ENCODE data around the gene ETV5. TPM values are rescaled to one million over a fixed set of nuclear protein-coding genes. Genes with fewer than 3 reads are reported as not detected.

ETV5 gene
- polyA plus RNA-seq, 1 donor from 2014 or later, result 0.30 TPM

- TF ChIP-seq SMC3 (conservative IDR thresholded peaks at IDR 0.05; ENCODE audit: poor library complexity) (no peak), TAF1 (IDR thresholded peaks at IDR 0.05; ENCODE audit: low read depth) (no peak), MXI1 (conservative IDR thresholded peaks at IDR 0.05; ENCODE audit: poor library complexity, severe bottlenecking) (no peak), RAD21 (conservative IDR thresholded peaks at IDR 0.05) (no peak), CTCF (IDR thresholded peaks at IDR 0.05; ENCODE audit: poor library complexity, severe bottlenecking) (no peak), EZH2 (IDR thresholded peaks at IDR 0.05; ENCODE audit: borderline replicate concordance, insufficient read depth, low read length, poor library complexity, severe bottlenecking) (no peak), EP300 (conservative IDR thresholded peaks at IDR 0.05; ENCODE audit: poor library complexity, severe bottlenecking) (no peak), POLR2AphosphoS5 (IDR thresholded peaks at IDR 0.05) (no peak)
- TF ChIP-seq, protein P1, sequence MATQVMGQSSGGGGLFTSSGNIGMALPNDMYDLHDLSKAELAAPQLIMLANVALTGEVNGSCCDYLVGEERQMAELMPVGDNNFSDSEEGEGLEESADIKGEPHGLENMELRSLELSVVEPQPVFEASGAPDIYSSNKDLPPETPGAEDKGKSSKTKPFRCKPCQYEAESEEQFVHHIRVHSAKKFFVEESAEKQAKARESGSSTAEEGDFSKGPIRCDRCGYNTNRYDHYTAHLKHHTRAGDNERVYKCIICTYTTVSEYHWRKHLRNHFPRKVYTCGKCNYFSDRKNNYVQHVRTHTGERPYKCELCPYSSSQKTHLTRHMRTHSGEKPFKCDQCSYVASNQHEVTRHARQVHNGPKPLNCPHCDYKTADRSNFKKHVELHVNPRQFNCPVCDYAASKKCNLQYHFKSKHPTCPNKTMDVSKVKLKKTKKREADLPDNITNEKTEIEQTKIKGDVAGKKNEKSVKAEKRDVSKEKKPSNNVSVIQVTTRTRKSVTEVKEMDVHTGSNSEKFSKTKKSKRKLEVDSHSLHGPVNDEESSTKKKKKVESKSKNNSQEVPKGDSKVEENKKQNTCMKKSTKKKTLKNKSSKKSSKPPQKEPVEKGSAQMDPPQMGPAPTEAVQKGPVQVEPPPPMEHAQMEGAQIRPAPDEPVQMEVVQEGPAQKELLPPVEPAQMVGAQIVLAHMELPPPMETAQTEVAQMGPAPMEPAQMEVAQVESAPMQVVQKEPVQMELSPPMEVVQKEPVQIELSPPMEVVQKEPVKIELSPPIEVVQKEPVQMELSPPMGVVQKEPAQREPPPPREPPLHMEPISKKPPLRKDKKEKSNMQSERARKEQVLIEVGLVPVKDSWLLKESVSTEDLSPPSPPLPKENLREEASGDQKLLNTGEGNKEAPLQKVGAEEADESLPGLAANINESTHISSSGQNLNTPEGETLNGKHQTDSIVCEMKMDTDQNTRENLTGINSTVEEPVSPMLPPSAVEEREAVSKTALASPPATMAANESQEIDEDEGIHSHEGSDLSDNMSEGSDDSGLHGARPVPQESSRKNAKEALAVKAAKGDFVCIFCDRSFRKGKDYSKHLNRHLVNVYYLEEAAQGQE (IDR thresholded peaks at IDR 0.05; ENCODE audit: borderline replicate concordance), result no peak
Observed at GRCh38 chr3:185999221-185999620, 109.7 kb downstream of the ETV5 start.

DNA sequence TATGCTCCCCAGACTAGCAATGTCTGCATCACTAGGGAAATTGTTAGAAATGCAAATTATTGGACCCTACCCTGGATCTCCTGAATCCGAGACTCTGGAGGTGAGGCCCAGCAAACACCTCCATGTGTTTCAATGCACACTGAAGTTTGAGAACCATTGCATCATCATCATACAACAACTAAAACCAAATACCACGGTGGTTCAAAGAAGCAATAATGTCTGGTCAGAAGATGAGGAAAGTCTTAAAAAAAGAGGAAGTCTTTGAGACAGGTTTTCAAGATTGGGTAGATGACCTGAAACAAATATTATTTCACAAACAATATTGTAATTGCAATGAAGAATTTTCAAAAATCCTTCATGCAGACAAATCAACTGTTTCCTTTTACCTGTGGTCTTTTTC lies 110.8 kb downstream of the ETV5 start:
- no peaks in the 10 kb centered on the region for H3K27me3 ChIP-seq (ENCODE audit: insufficient read depth, low read depth, low read length)
- H4K20me1 ChIP-seq (ENCODE audit: insufficient read depth), result no peaks in the 10 kb centered on the region
- H3K4me2 ChIP-seq (ENCODE audit: low read length), result no peak overlapping the region
- no peak overlapping the region for H3K9ac ChIP-seq (ENCODE audit: low read length)
- no peak overlapping the region for H3K4me3 ChIP-seq (ENCODE audit: low read length)
- no peaks in the 10 kb centered on the region for H3K36me3 ChIP-seq (ENCODE audit: insufficient read depth, low read length)
- H3K9me3 ChIP-seq (ENCODE audit: low read length), result no peaks in the 10 kb centered on the region
- H3F3A ChIP-seq (ENCODE audit: insufficient read depth, low read length, poor library complexity, severe bottlenecking), result no peaks in the 10 kb centered on the region
- H3K9me2 ChIP-seq (ENCODE audit: insufficient read depth, low read length), result no peaks in the 10 kb centered on the region
- H2AFZ ChIP-seq (ENCODE audit: low read depth, low read length), result no peak overlapping the region
- no peaks in the 10 kb centered on the region for H3K79me2 ChIP-seq (replicated peaks; ENCODE audit: insufficient read depth, low read length)
- TF ChIP-seq MXI1 (conservative IDR thresholded peaks at IDR 0.05; ENCODE audit: poor library complexity, severe bottlenecking) (no peak), SMC3 (conservative IDR thresholded peaks at IDR 0.05; ENCODE audit: poor library complexity) (no peak), TAF1 (IDR thresholded peaks at IDR 0.05; ENCODE audit: low read depth) (no peak), EZH2 (IDR thresholded peaks at IDR 0.05; ENCODE audit: borderline replicate concordance, insufficient read depth, low read length, poor library complexity, severe bottlenecking) (no peak), CTCF (IDR thresholded peaks at IDR 0.05; ENCODE audit: poor library complexity, severe bottlenecking) (no peak), EP300 (conservative IDR thresholded peaks at IDR 0.05; ENCODE audit: poor library complexity, severe bottlenecking) (no peak), POLR2AphosphoS5 (IDR thresholded peaks at IDR 0.05) (no peak)
- TF ChIP-seq, protein P1 (IDR thresholded peaks at IDR 0.05; ENCODE audit: borderline replicate concordance), result no peak
- H3K27ac ChIP-seq (ENCODE audit: low read length), result no peak overlapping the region

More at GRCh38 chr3:185999221-185999620, 109.7 kb downstream of the ETV5 start:
- H3K27me3 ChIP-seq (ENCODE audit: insufficient read depth, low read depth, low read length), result no peaks in the 10 kb centered on the region
- no peak overlapping the region for H3K9ac ChIP-seq (ENCODE audit: low read length)
- no peak overlapping the region for H3K4me3 ChIP-seq (ENCODE audit: low read length)
- H3K36me3 ChIP-seq (ENCODE audit: insufficient read depth, low read length), result no peaks in the 10 kb centered on the region
- no peaks in the 10 kb centered on the region for H4K20me1 ChIP-seq (ENCODE audit: insufficient read depth)
- H2AFZ ChIP-seq (ENCODE audit: low read depth, low read length), result no peak overlapping the region
- no peak overlapping the region for H3K27ac ChIP-seq (ENCODE audit: low read length)
- H3K4me2 ChIP-seq (ENCODE audit: low read length), result no peak overlapping the region
- no peaks in the 10 kb centered on the region for H3K9me2 ChIP-seq (ENCODE audit: insufficient read depth, low read length)
- no peaks in the 10 kb centered on the region for H3F3A ChIP-seq (ENCODE audit: insufficient read depth, low read length, poor library complexity, severe bottlenecking)
- no peaks in the 10 kb centered on the region for H3K9me3 ChIP-seq (ENCODE audit: low read length)
- H3K79me2 ChIP-seq (replicated peaks; ENCODE audit: insufficient read depth, low read length), result no peaks in the 10 kb centered on the region
